ENCODE data around the gene YLPM1.
A peak's percentile ranks its signal among the peaks of the same experiment; 100 is the strongest.

Gene YLPM1

GRCh38 chr14:74793506-74794155, 30.5 kb downstream of the YLPM1 start:
- DNase-seq, result no peak

GRCh38 chr14:74794947-74795346, 31.8 kb downstream of the YLPM1 start:
- DNase-seq, result no peak

- no peak for DNase-seq
Observed at GRCh38 chr14:74799765-74800164, 36.6 kb downstream of the YLPM1 start.

GRCh38 chr14:74800780-74801179, 37.7 kb downstream of the YLPM1 start:
- DNase-seq, result no peak

- DNase-seq, result no peak
Observed at GRCh38 chr14:74801396-74801795, 38.3 kb downstream of the YLPM1 start.

GRCh38 chr14:74804219-74804825, 41.2 kb downstream of the YLPM1 start:
- peak; percentile 33 for DNase-seq

- DNase-seq, result no peak
Observed at GRCh38 chr14:74807853-74808545, 44.9 kb downstream of the YLPM1 start.

- no peak for DNase-seq
Observed at GRCh38 chr14:74816124-74816523, 53.0 kb downstream of the YLPM1 start.

- DNase-seq, result no peak
Observed at GRCh38 chr14:74820288-74820687, 57.2 kb downstream of the YLPM1 start.

- no peak for DNase-seq
Observed at GRCh38 chr14:74821267-74821915, 58.3 kb downstream of the YLPM1 start.

- DNase-seq, result no peak
Observed at GRCh38 chr14:74824997-74825396, 61.9 kb downstream of the YLPM1 start.

- no peak for DNase-seq
Observed at GRCh38 chr14:74826574-74826973, 63.5 kb downstream of the YLPM1 start.

GRCh38 chr14:74829251-74829650, 66.1 kb downstream of the YLPM1 start:
- DNase-seq, result no peak

- no peak for DNase-seq
Observed at GRCh38 chr14:74832849-74833248, 69.7 kb downstream of the YLPM1 start.

- no peak for DNase-seq
Observed at GRCh38 chr14:74834692-74835392, 71.7 kb downstream of the YLPM1 start.

GRCh38 chr14:74835645-74836250, 72.6 kb downstream of the YLPM1 start:
- no peak for DNase-seq

- DNase-seq, result no peak
Observed at GRCh38 chr14:74836251-74836960, 73.3 kb downstream of the YLPM1 start.

- no peak for DNase-seq
Observed at GRCh38 chr14:74838166-74838565, 75.0 kb downstream of the YLPM1 start.

- no peak for DNase-seq
Observed at GRCh38 chr14:74840603-74841030, 77.5 kb downstream of the YLPM1 start.

GRCh38 chr14:74841230-74842207, 78.4 kb downstream of the YLPM1 start:
- DNase-seq, result no peak

- DNase-seq, result no peak
Observed at GRCh38 chr14:74843653-74844052, 80.5 kb downstream of the YLPM1 start.

Data from NCI-H510A treated with DMSO at 0.1 percent for 48 hours (cell line).